Vagina (tissue), 2 donors: Measurements from ENCODE around the gene PEPD. TPM values are rescaled to one million over a fixed set of nuclear protein-coding genes. Genes with fewer than 3 reads are reported as not detected.

Experiments used
- DNase-seq, 2 donors: peaks; one replicate each; pipeline ENCODE4 v3.0.0-alpha.2; 2017; ENCODE audit errors: extremely low spot score in 2 of 2
- H3K27ac ChIP-seq: fragments of 200-600 bp; sonication (generic); one replicate; pipeline ENCODE4 v1.5.1; 2019
- H3K27me3 ChIP-seq: fragments of 200-600 bp; sonication (generic); one replicate; pipeline ENCODE4 v1.5.1; 2019
- H3K36me3 ChIP-seq, 2 donors: fragments of 200-600 bp; sonication (generic); one replicate each; pipeline ENCODE4 v1.5.1; 2017 to 2019
- H3K4me1 ChIP-seq: fragments of 200-600 bp; sonication (generic); one replicate; pipeline ENCODE4 v1.5.1; 2019
- H3K4me3 ChIP-seq, 2 donors: fragments of 200-600 bp; sonication (generic); 1 replicate in 1 of 2; 2 replicates in 1 of 2; pipeline ENCODE4 v1.5.1; 2016 to 2019
- H3K9me3 ChIP-seq: fragments of 200-600 bp; sonication (generic); one replicate; pipeline ENCODE4 v1.5.1; 2019
- POLR2A ChIP-seq, 2 donors: fragments of 450-650 bp; IDR thresholded peaks; one replicate each; pipeline ENCODE4 v1.6.1; 2017; ENCODE audit warnings: antibody characterized with exemption in 2 of 2, mild to moderate bottlenecking in 2 of 2, moderate library complexity in 2 of 2
- POLR2AphosphoS5 ChIP-seq, 2 donors: sonication (generic); formaldehyde crosslinking; IDR thresholded peaks; one replicate each; pipeline ENCODE4 v1.9.0; 2017; ENCODE audit warnings: antibody characterized with exemption in 2 of 2, mild to moderate bottlenecking in 2 of 2, low read depth in 1 of 2; ENCODE audit not compliant: insufficient read depth in 1 of 2
- intact Hi-C: fragments of 100-400 bp; cut with DNase I; formaldehyde crosslinking; loops from one replicate; pipeline ENCODE4 v1.15.1; 2023
- total RNA-seq: library from RNA; depleted of rRNA; stranded (reverse); fragments of >200 nt; gene quantifications from one replicate; pipeline ENCODE4 v1.2.3, GENCODE V29; 2016
- TF ChIP-seq, protein P1 (sequence below), 3 experiments: fragments of 450-650 bp in 2 of 3; fragments of 200-600 bp in 1 of 3; sonication (generic) in 1 of 3; IDR thresholded peaks; one replicate each; pipeline ENCODE4 v1.5.1; 2017 to 2019; ENCODE audit warnings: antibody characterized with exemption in 3 of 3, mild to moderate bottlenecking in 2 of 3, moderate library complexity in 2 of 3

Gene PEPD
- total RNA-seq, 1 donor from 2014 or later: 61.9 TPM

DNA sequence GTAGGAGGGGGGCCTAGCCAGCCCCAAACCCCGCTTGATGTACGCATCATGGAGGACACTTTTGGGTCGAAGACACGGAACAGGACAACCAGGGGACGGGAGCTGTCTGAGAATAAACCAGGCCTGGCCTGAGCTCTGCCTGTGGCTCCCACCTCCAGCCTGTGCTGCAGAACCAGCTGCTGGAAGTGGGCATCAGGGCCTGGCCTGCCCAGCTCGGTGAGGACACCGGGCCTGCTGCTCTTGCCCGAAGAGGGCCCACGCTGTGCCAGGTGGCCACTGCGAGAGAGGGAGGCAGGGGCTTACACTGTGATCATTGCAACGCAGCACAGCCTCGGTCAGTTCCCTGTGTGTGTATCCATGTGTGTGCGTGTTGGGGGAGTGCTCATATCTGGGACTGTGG, 113.5 kb downstream of the PEPD start:
- no peak for DNase-seq
- no peak overlapping the region for H3K4me3 ChIP-seq
- TF ChIP-seq POLR2A (IDR thresholded peaks at IDR 0.05) (no peak), POLR2AphosphoS5 (IDR thresholded peaks at IDR 0.05; ENCODE audit: insufficient read depth in 1 of 2, low read depth in 1 of 2) (no peak)
- TF ChIP-seq, protein P1, sequence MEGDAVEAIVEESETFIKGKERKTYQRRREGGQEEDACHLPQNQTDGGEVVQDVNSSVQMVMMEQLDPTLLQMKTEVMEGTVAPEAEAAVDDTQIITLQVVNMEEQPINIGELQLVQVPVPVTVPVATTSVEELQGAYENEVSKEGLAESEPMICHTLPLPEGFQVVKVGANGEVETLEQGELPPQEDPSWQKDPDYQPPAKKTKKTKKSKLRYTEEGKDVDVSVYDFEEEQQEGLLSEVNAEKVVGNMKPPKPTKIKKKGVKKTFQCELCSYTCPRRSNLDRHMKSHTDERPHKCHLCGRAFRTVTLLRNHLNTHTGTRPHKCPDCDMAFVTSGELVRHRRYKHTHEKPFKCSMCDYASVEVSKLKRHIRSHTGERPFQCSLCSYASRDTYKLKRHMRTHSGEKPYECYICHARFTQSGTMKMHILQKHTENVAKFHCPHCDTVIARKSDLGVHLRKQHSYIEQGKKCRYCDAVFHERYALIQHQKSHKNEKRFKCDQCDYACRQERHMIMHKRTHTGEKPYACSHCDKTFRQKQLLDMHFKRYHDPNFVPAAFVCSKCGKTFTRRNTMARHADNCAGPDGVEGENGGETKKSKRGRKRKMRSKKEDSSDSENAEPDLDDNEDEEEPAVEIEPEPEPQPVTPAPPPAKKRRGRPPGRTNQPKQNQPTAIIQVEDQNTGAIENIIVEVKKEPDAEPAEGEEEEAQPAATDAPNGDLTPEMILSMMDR (IDR thresholded peaks at IDR 0.05): no peak
- no peaks in the 10 kb centered on the region for H3K27me3 ChIP-seq
- H3K4me1 ChIP-seq: peaks cover 14% of the 10 kb centered on the region
- H3K27ac ChIP-seq: no peak overlapping the region
- H3K9me3 ChIP-seq: no peaks in the 10 kb centered on the region
- intact Hi-C loops: no loop called here
- H3K36me3 ChIP-seq: no peaks in the 10 kb centered on the region

GRCh38 chr19:33407716-33408115, 113.9 kb downstream of the PEPD start:
- H3K9me3 ChIP-seq: no peaks in the 10 kb centered on the region
- H3K4me3 ChIP-seq: no peak overlapping the region
- DNase-seq: no peak
- TF ChIP-seq POLR2A (IDR thresholded peaks at IDR 0.05): no peak
- TF ChIP-seq, protein P1 (IDR thresholded peaks at IDR 0.05): no peak
- no peak for TF ChIP-seq POLR2AphosphoS5 (IDR thresholded peaks at IDR 0.05; ENCODE audit: insufficient read depth in 1 of 2, low read depth in 1 of 2)
- intact Hi-C loops: loop anchor here (2.0 kb wide), 1 partner anchor 167 kb away; no protein-coding TSS in a partner anchor
- H3K27me3 ChIP-seq: no peaks in the 10 kb centered on the region
- H3K36me3 ChIP-seq: no peaks in the 10 kb centered on the region
- H3K27ac ChIP-seq: no peak overlapping the region
- peaks cover 14% of the 10 kb centered on the region for H3K4me1 ChIP-seq

DNA sequence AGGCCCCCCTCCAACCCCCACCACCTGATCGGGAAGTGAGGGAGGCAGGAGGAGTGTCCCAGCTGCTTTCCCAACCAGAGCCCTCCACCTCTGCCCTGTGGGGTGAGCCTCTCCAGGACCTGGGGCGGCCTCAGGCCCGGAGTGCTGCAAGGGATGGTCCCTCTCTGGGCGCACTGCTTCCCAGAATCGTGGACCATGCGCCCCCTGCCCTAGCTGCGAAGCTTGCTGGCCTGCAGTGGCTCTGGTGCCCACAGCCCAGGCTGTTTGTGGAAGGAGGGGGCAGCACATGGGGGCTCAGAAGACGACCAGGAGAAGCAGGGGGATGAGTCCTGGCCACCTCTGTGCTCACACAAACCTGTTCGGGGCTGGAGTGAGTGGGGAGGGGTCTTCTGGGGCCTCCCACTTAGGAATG, 114.4 kb downstream of the PEPD start:
- Histone ChIP-seq H3K36me3 (no peaks in the 10 kb centered on the region), H3K4me3 (no peak overlapping the region), H3K9me3 (no peaks in the 10 kb centered on the region), H3K4me1 (peaks cover 14% of the 10 kb centered on the region), H3K27ac (no peak overlapping the region), H3K27me3 (no peaks in the 10 kb centered on the region)
- no peak for TF ChIP-seq POLR2A (IDR thresholded peaks at IDR 0.05)
- TF ChIP-seq, protein P1 (IDR thresholded peaks at IDR 0.05): peak in 1 of 3 experiments; percentile 52
- peak in 1 of 2 donors; percentile 4 for TF ChIP-seq POLR2AphosphoS5 (IDR thresholded peaks at IDR 0.05; ENCODE audit: insufficient read depth in 1 of 2, low read depth in 1 of 2)
- intact Hi-C loops: loop anchor here (2.0 kb wide), 1 partner anchor 166 kb away; no protein-coding TSS in a partner anchor
- DNase-seq: no peak

DNA sequence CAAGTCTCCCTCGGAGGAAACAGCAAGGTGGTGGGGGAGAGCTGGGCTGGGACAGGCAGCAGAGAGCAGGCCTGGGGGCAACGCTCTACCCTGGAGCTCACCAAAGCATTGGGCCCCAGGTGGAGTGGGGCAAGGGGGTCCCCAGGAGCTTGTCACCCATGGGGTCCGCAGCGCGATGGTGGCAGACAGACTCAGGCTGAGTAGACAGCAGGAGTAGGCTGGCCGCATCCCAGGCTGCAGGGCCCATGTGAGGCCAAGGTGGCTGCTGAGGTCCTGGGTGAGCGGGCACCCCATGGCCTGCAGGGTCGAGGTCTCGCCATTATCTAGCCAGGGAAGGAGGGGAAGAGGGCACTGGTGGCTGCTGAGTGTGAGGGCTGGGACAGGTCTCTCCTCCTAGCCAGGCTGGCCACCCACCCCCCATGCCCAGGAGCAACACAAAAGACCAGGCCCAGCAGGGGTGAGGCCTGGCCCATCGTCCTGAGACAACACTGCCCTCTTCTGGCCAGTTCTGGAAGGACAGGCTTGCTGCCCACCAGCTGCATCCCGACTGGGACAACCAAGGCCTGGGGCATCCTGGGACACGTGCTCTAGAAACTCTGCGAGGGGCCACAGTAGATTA, 115.0 kb downstream of the PEPD start:
- H3K36me3 ChIP-seq: no peaks in the 10 kb centered on the region
- H3K27ac ChIP-seq: no peak overlapping the region
- TF ChIP-seq POLR2AphosphoS5 (IDR thresholded peaks at IDR 0.05; ENCODE audit: insufficient read depth in 1 of 2, low read depth in 1 of 2): peak in 1 of 2 donors; percentile 26
- TF ChIP-seq, protein P1 (IDR thresholded peaks at IDR 0.05): peak; percentile 95 to 98 (median 96)
- TF ChIP-seq POLR2A (IDR thresholded peaks at IDR 0.05): no peak
- peaks cover 14% of the 10 kb centered on the region for H3K4me1 ChIP-seq
- no peaks in the 10 kb centered on the region for H3K27me3 ChIP-seq
- no peak for DNase-seq
- no peaks in the 10 kb centered on the region for H3K9me3 ChIP-seq
- H3K4me3 ChIP-seq: no peak overlapping the region
- intact Hi-C loops: loop anchor here (2.0 kb wide), 1 partner anchor 166 kb away; no protein-coding TSS in a partner anchor
